Measurements from ENCODE around the gene TOM1. TPM values are rescaled to one million over a fixed set of nuclear protein-coding genes. Genes with fewer than 3 reads are reported as not detected.

TOM1 gene
- total and polyA plus RNA-seq, 2 of the 13 experiments (the other 11 are each of a cell fraction or from before 2014, with no cell fraction given), result 30.8 to 87.3 TPM

GRCh38 chr22:35299673-35300499 is at the start of gene TOM1 (continued):
- TF ChIP-seq ATF1 (CRISPR knock-in tag; IDR thresholded peaks at IDR 0.05) (peak; percentile 70), ZNF253 (CRISPR knock-in tag; IDR thresholded peaks at IDR 0.05; ENCODE audit: borderline replicate concordance) (no peak), NFE2L1 (CRISPR knock-in tag; IDR thresholded peaks at IDR 0.05; ENCODE audit: borderline replicate concordance) (no peak), PRMT3 (CRISPR knock-in tag; IDR thresholded peaks at IDR 0.05; ENCODE audit: borderline replicate concordance, low read depth) (no peak), ZNF878 (CRISPR knock-in tag; IDR thresholded peaks at IDR 0.05) (peak; percentile 53; the same call in 1 of the 2 replicates), ZNF883 (CRISPR knock-in tag; IDR thresholded peaks at IDR 0.05; ENCODE audit: not compliant biosample characterization) (peak; percentile 64), KDM3A (CRISPR knock-in tag; IDR thresholded peaks at IDR 0.05; ENCODE audit: low read depth) (0 out of 2 replicates have a peak, but pooled peaks have one; percentile 57), ZNF318 (CRISPR knock-in tag; IDR thresholded peaks at IDR 0.05) (no peak; the same call in 1 of the 2 replicates), DNMT3B (CRISPR knock-in tag; conservative IDR thresholded peaks at IDR 0.05) (peak; percentile 57; the same call in 1 of the 2 replicates), PTBP1 (IDR thresholded peaks at IDR 0.05; ENCODE audit: low read depth, low read length, poor library complexity, severe bottlenecking) (peak; percentile 76), TBL1XR1 (IDR thresholded peaks at IDR 0.05; ENCODE audit: borderline replicate concordance, low read length, partially characterized antibody) (peak; percentile 59), SIN3A (IDR thresholded peaks at IDR 0.05; ENCODE audit: borderline replicate concordance, low read depth, low read length) (peak; percentile 70; the same call in 1 of the 2 replicates), ZNF564 (CRISPR knock-in tag; IDR thresholded peaks at IDR 0.05) (no peak), THAP7 (CRISPR knock-in tag; IDR thresholded peaks at IDR 0.05) (peak; percentile 82; the same call in 1 of the 2 replicates), FOXO1 (CRISPR knock-in tag; IDR thresholded peaks at IDR 0.05) (peak; percentile 29; the same call in 1 of the 2 replicates), ZNF546 (CRISPR knock-in tag; conservative IDR thresholded peaks at IDR 0.05) (no peak; the same call in 1 of the 2 replicates), ZNF550 (CRISPR knock-in tag; IDR thresholded peaks at IDR 0.05; ENCODE audit: borderline replicate concordance) (no peak)
- TF ChIP-seq, protein P1, sequence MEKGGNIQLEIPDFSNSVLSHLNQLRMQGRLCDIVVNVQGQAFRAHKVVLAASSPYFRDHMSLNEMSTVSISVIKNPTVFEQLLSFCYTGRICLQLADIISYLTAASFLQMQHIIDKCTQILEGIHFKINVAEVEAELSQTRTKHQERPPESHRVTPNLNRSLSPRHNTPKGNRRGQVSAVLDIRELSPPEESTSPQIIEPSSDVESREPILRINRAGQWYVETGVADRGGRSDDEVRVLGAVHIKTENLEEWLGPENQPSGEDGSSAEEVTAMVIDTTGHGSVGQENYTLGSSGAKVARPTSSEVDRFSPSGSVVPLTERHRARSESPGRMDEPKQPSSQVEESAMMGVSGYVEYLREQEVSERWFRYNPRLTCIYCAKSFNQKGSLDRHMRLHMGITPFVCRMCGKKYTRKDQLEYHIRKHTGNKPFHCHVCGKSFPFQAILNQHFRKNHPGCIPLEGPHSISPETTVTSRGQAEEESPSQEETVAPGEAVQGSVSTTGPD (CRISPR knock-in tag; IDR thresholded peaks at IDR 0.05), result no peak
